HCT116 (cell line): ENCODE measurements around the gene USPL1. TPM values are rescaled to one million over a fixed set of nuclear protein-coding genes. Genes with fewer than 3 reads are reported as not detected.

ENCODE experiments used
- ATAC-seq: fragments of 200-7000 bp; cut with Tn5 transposase; 2 replicates; pipeline ENCODE4 v1.9.1; 2020; ENCODE audit warnings: mild to moderate bottlenecking, moderate library complexity
- BruUV-seq: library from RNA; stranded (reverse); fragments of 400-500 nt; replicated peaks from 2 replicates; lab custom pipeline; 2021; lab: Mats Ljungman, UMichigan
- CTCF ChIA-PET: fragments of 300-600 bp; sonication (Branson Sonifier 250); formaldehyde crosslinking; loops from one replicate; lab custom pipeline; 2021; ENCODE audit warnings: antibody characterized with exemption; lab: Charles Lee
- POLR2A ChIA-PET: fragments of 300-600, 350-600 bp; sonication (Branson Sonifier 250); formaldehyde crosslinking; loops from one replicate; lab custom pipeline; 2021; ENCODE audit warnings: antibody characterized with exemption; lab: Charles Lee
- RAD21 ChIA-PET, 2 experiments: fragments of 300-600 bp; sonication (Branson Sonifier 250); formaldehyde crosslinking; loops; one replicate each; lab custom pipeline; 2023; ENCODE audit warnings: low total read pairs in 2 of 2; ENCODE audit not compliant: uncharacterized antibody in 2 of 2, unreplicated experiment in 2 of 2, low non-redundant PET in 1 of 2; lab: Charles Lee
- DNase-seq: peaks from one replicate; pipeline ENCODE4 v3.0.0-alpha.2; 2010; ENCODE audit warnings: low read depth, low spot score
- H2AFZ ChIP-seq: fragments of 200-600 bp; shearing (Covaris generic), sonication (generic); 2 replicates; pipeline ENCODE4 v1.6.1; 2017; ENCODE audit warnings: low read depth, mixed run types, mixed read lengths, antibody characterized with exemption, low read length; ENCODE audit not compliant: poor library complexity, severe bottlenecking
- H3K27ac ChIP-seq: 2 replicates; pipeline ENCODE4 v1.5.1; 2012; ENCODE audit warnings: low read depth, low read length
- H3K27me3 ChIP-seq: fragments of 200-600 bp; sonication (generic); 2 replicates; pipeline ENCODE4 v1.6.1; 2016; ENCODE audit warnings: mixed run types, low read length, mixed read lengths; ENCODE audit not compliant: insufficient read depth
- H3K36me3 ChIP-seq, 2 experiments: fragments of 200-500 bp in 1 of 2; fragments of 200-600 bp in 1 of 2; sonication (Bioruptor generic) in 1 of 2; sonication (generic) in 1 of 2; 2 replicates each; pipeline versions ENCODE4 v1.5.1 to v1.6.1; 2014 to 2016; ENCODE audit warnings: low read length in 2 of 2, inconsistent platforms in 1 of 2, mixed read lengths in 1 of 2, mixed run types in 1 of 2; ENCODE audit not compliant: insufficient read depth in 2 of 2, control insufficient read depth in 1 of 2
- H3K4me1 ChIP-seq, 2 experiments: fragments of 200-600 bp in 1 of 2; sonication (generic) in 1 of 2; 2 replicates each; pipeline versions ENCODE4 v1.5.1 to v1.6.1; 2012 to 2017; ENCODE audit warnings: low read length in 2 of 2, inconsistent platforms in 1 of 2, mild to moderate bottlenecking in 1 of 2, mixed read lengths in 1 of 2, mixed run types in 1 of 2, moderate library complexity in 1 of 2; ENCODE audit not compliant: insufficient read depth in 2 of 2, control insufficient read depth in 1 of 2
- H3K4me2 ChIP-seq: fragments of 200-600 bp; sonication (generic); 2 replicates; pipeline ENCODE4 v1.6.1; 2017; ENCODE audit warnings: mixed run types, low read length, mixed read lengths
- H3K4me3 ChIP-seq, 2 experiments: fragments of 200-600 bp in 1 of 2; sonication (generic) in 1 of 2; replicated peaks in 1 of 2; 2 replicates each; pipeline ENCODE4 v1.5.1; 2011 to 2016; ENCODE audit warnings: low read length in 2 of 2, control low read depth in 1 of 2, low read depth in 1 of 2, mild to moderate bottlenecking in 1 of 2, mixed read lengths in 1 of 2, mixed run types in 1 of 2
- H3K79me2 ChIP-seq: fragments of 200-600 bp; sonication (generic); 2 replicates; pipeline ENCODE4 v1.6.1; 2017; ENCODE audit warnings: mild to moderate bottlenecking, mixed run types, low read length, moderate library complexity, mixed read lengths; ENCODE audit not compliant: insufficient read depth
- H3K9ac ChIP-seq: fragments of 200-600 bp; sonication (generic); 2 replicates; pipeline ENCODE4 v1.6.1; 2016; ENCODE audit warnings: low read length, mixed read lengths
- H3K9me2 ChIP-seq: fragments of 200-600 bp; sonication (generic), shearing (Covaris generic); 2 replicates; pipeline ENCODE4 v1.6.1; 2017; ENCODE audit warnings: mixed run types, mild to moderate bottlenecking, moderate library complexity; ENCODE audit not compliant: insufficient read depth
- H3K9me3 ChIP-seq, 2 experiments: fragments of 200-500 bp in 1 of 2; fragments of 200-600 bp in 1 of 2; sonication (Bioruptor generic) in 1 of 2; sonication (generic) in 1 of 2; 2 replicates each; pipeline ENCODE4 v1.6.1; 2014 to 2017; ENCODE audit warnings: low read length in 2 of 2, mixed read lengths in 2 of 2, inconsistent platforms in 1 of 2, low read depth in 1 of 2, mild to moderate bottlenecking in 1 of 2, mixed run types in 1 of 2, moderate library complexity in 1 of 2; ENCODE audit not compliant: control insufficient read depth in 1 of 2, insufficient read depth in 1 of 2
- H4K20me1 ChIP-seq: fragments of 200-600 bp; sonication (generic), shearing (Covaris generic); 2 replicates; pipeline ENCODE4 v1.6.1; 2017; ENCODE audit warnings: mixed run types, mild to moderate bottlenecking, moderate library complexity; ENCODE audit not compliant: insufficient read depth
- CBX3 ChIP-seq: IDR thresholded peaks from 2 replicates; pipeline ENCODE4 v1.6.1; 2012; ENCODE audit warnings: low read depth
- ELF1 ChIP-seq: IDR thresholded peaks from 2 replicates; pipeline ENCODE4 v1.6.1; 2012; ENCODE audit warnings: low read depth, borderline replicate concordance
- EZH2 ChIP-seq: fragments of 200-600 bp; sonication (generic); IDR thresholded peaks from 2 replicates; pipeline ENCODE4 v1.6.1; 2017; ENCODE audit warnings: antibody characterized with exemption, mixed run types
- EZH2phosphoT487 ChIP-seq: fragments of 200-600 bp; IDR thresholded peaks from 2 replicates; pipeline ENCODE4 v1.6.1; 2018; ENCODE audit warnings: antibody characterized with exemption, borderline replicate concordance
- JUND ChIP-seq: IDR thresholded peaks from 2 replicates; pipeline ENCODE4 v1.6.1; 2012
- POLR2A ChIP-seq: IDR thresholded peaks from 2 replicates; pipeline ENCODE4 v1.7.0; 2011; ENCODE audit warnings: borderline replicate concordance; ENCODE audit not compliant: insufficient read depth, insufficient read length; ENCODE audit errors: extremely low read depth
- RAD21 ChIP-seq: IDR thresholded peaks from 2 replicates; pipeline ENCODE4 v1.6.1; 2012; ENCODE audit warnings: low read depth, mild to moderate bottlenecking
- REST ChIP-seq: IDR thresholded peaks from 2 replicates; pipeline ENCODE4 v1.6.1; 2012; ENCODE audit warnings: low read depth
- SIN3A ChIP-seq: IDR thresholded peaks from 2 replicates; pipeline ENCODE4 v1.6.1; 2012; ENCODE audit warnings: low read depth
- SRF ChIP-seq: IDR thresholded peaks from 2 replicates; pipeline ENCODE4 v1.6.1; 2012; ENCODE audit warnings: low read depth
- TCF7L2 ChIP-seq: IDR thresholded peaks from 2 replicates; pipeline ENCODE4 v1.7.0; 2011; ENCODE audit warnings: borderline replicate concordance, inconsistent platforms; ENCODE audit not compliant: insufficient read depth, insufficient read length; ENCODE audit errors: extremely low read depth
- ZNF274 ChIP-seq: fragments of 200-500 bp; sonication (Bioruptor generic); IDR thresholded peaks from 2 replicates; pipeline ENCODE4 v1.6.1; 2014; ENCODE audit warnings: mild to moderate bottlenecking, low read depth, low read length, inconsistent platforms
- intact Hi-C: fragments of 100-400 bp; cut with micrococcal nuclease; formaldehyde crosslinking; loops from 2 replicates; pipeline ENCODE4 v1.10.0; 2022
- total RNA-seq: library from RNA; stranded (reverse); gene quantifications from one replicate; pipeline ENCODE4 v1.2.1, GENCODE V29; 2021; ENCODE audit not compliant: unreplicated experiment
- TF ChIP-seq, protein P1 (sequence below): IDR thresholded peaks from 2 replicates; pipeline ENCODE4 v1.6.1; 2012
- TF ChIP-seq, protein P2 (sequence below), 3 experiments: fragments of 200-600 bp in 1 of 3; sonication (generic) in 1 of 3; IDR thresholded peaks in 2 of 3; conservative IDR thresholded peaks in 1 of 3; 2 replicates each; pipeline ENCODE4 v1.5.1; 2012 to 2017; ENCODE audit warnings: low read depth in 2 of 3, low read length in 2 of 3, antibody characterized with exemption in 1 of 3, borderline replicate concordance in 1 of 3, control low read depth in 1 of 3, mild to moderate bottlenecking in 1 of 3, mixed read lengths in 1 of 3, mixed run types in 1 of 3, moderate library complexity in 1 of 3; ENCODE audit not compliant: insufficient read depth in 1 of 3

USPL1 gene
- total RNA-seq, 1 experiment from 2014 or later: 19.7 TPM

DNA sequence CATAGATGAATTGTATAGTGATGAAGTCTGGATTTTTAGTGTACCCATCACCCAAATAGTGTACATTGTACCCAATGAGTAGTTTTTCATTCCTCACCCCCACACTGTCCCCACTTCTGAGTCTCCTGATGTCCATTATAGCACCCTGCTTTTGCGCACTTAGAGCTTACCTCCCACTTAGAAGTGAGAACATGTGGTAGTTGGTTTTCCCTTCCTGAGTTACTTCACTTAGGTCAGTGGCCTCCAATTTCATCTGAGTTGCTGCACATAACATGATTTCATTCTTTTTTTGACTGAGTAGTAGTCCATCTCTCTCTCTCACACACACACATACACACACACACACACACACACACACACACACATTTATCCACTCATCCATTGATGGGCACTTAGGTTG lies 74.4 kb downstream of the USPL1 start:
- POLR2A ChIA-PET: no interaction called here
- CTCF ChIA-PET: no interaction called here
- Histone ChIP-seq H3K9me3 (no peaks in the 10 kb centered on the region), H3K4me1 (peaks cover 0 to 12% of the 10 kb centered on the region in 2 experiments; a peak in 1 of 4 replicates), H3K9me2 (no peaks in the 10 kb centered on the region), H3K4me2 (no peak overlapping the region), H4K20me1 (no peaks in the 10 kb centered on the region), H3K27ac (no peak overlapping the region), H3K9ac (no peak overlapping the region), H3K36me3 (no peaks in the 10 kb centered on the region), H2AFZ (no peak overlapping the region), H3K79me2 (no peaks in the 10 kb centered on the region), H3K27me3 (no peaks in the 10 kb centered on the region; the same call in 1 of the 2 replicates), H3K4me3 (no peak overlapping the region)
- no peak for DNase-seq
- BruUV-seq: no TSS peak
- RAD21 ChIA-PET: no interaction called here
- intact Hi-C loops: loop anchor here (5.0 kb wide), 1 partner anchor 185 kb away; no protein-coding TSS in a partner anchor
- ATAC-seq: no peak
- TF ChIP-seq RAD21 (no peak), EZH2phosphoT487 (no peak)

DNA sequence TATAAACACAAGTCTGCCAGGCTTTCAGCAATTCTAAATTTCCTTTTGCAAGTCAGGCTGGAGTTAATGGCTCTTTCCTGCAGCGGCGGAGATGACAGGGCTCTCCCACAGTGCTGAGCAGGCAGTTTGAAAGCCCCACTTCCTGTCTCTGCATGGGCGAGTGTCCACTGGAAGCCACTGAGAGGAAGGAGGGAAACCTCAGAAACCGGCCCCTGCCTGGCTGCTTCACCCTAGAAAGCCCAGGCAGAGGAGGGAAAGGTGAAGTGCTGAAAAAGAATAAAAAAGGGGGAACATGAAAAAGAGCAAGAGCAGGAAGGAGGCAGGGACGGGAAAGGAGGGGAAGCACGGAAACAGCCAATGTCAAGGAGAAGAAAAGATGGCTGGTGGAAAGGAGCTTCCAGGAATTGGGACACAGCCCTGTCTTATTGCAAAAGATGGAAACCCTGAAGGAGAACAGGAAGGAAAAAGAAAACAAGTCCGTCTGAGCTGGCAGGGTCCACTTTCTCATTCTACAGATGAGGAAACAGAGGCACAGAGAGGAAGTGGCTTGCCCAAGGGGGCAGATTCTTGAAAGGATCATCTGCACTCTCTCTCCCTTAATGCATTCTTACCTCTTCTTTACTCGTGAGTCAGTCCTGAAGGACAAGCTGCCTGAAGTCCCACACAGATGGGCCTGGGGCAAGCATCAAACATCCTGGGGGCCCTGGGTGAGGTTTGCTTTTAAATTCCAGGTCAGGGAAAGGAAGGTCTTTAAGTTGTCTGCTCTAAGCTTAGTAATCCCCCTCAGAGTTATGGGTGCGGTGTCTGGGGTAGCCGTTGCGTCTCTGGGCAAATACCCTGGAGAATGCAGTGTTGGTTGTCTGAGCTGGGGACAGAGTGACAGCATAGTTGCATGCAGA lies 78.8 kb downstream of the USPL1 start:
- H3K79me2 ChIP-seq: no peaks in the 10 kb centered on the region
- H4K20me1 ChIP-seq: no peaks in the 10 kb centered on the region
- DNase-seq: no peak
- no peak overlapping the region for H3K9ac ChIP-seq
- H3K4me2 ChIP-seq: no peak overlapping the region
- POLR2A ChIA-PET: no interaction called here
- no peak for ATAC-seq
- H2AFZ ChIP-seq: no peak overlapping the region
- H3K9me3 ChIP-seq: no peaks in the 10 kb centered on the region
- RAD21 ChIA-PET: no interaction called here
- CTCF ChIA-PET: no interaction called here
- H3K9me2 ChIP-seq: no peaks in the 10 kb centered on the region
- intact Hi-C loops: no loop called here
- H3K27me3 ChIP-seq: no peaks in the 10 kb centered on the region; the same call in 1 of the 2 replicates
- no peak overlapping the region for H3K27ac ChIP-seq
- BruUV-seq: no TSS peak
- H3K4me1 ChIP-seq: no peaks in the 10 kb centered on the region
- no peaks in the 10 kb centered on the region for H3K36me3 ChIP-seq
- H3K4me3 ChIP-seq: no peak overlapping the region
- TF ChIP-seq JUND: no peak
- TF ChIP-seq RAD21: no peak
- no peak for TF ChIP-seq ELF1
- TF ChIP-seq REST: no peak
- TF ChIP-seq SRF: no peak
- TF ChIP-seq, protein P1, sequence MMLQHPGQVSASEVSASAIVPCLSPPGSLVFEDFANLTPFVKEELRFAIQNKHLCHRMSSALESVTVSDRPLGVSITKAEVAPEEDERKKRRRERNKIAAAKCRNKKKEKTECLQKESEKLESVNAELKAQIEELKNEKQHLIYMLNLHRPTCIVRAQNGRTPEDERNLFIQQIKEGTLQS: no peak
- TF ChIP-seq, protein P2, sequence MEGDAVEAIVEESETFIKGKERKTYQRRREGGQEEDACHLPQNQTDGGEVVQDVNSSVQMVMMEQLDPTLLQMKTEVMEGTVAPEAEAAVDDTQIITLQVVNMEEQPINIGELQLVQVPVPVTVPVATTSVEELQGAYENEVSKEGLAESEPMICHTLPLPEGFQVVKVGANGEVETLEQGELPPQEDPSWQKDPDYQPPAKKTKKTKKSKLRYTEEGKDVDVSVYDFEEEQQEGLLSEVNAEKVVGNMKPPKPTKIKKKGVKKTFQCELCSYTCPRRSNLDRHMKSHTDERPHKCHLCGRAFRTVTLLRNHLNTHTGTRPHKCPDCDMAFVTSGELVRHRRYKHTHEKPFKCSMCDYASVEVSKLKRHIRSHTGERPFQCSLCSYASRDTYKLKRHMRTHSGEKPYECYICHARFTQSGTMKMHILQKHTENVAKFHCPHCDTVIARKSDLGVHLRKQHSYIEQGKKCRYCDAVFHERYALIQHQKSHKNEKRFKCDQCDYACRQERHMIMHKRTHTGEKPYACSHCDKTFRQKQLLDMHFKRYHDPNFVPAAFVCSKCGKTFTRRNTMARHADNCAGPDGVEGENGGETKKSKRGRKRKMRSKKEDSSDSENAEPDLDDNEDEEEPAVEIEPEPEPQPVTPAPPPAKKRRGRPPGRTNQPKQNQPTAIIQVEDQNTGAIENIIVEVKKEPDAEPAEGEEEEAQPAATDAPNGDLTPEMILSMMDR (IDR thresholded peaks at IDR 0.05 in 2 of 3, conservative IDR thresholded peaks at IDR 0.05 in 1 of 3; ENCODE audit: borderline replicate concordance in 1 of 3, insufficient read depth in 1 of 3, low read depth in 2 of 3, low read length in 2 of 3): no peak
- no peak for TF ChIP-seq EZH2
- TF ChIP-seq TCF7L2: no peak
- no peak for TF ChIP-seq POLR2A
- no peak for TF ChIP-seq CBX3
- TF ChIP-seq EZH2phosphoT487: no peak
- TF ChIP-seq ZNF274: no peak
- TF ChIP-seq SIN3A: no peak
